HEK293T (cell line): ENCODE data around the gene IRF2.
A peak's percentile ranks its signal among the peaks of the same experiment; 100 is the strongest.
"Not testable (repeated sequence)": the region's sequence is repeated elsewhere in the genome, so short reads cannot be mapped to it uniquely, and the experiment has no call there.

Source experiments
- CTCF ChIA-PET: fragments of 350-600 bp; formaldehyde crosslinking; extraction: SDS; loops from one replicate; lab custom pipeline; 2021; ENCODE audit warnings: antibody characterized with exemption, inconsistent platforms; lab: Yijun Ruan, JAX
- POLR2A ChIA-PET: fragments of 350-600 bp; formaldehyde crosslinking; extraction: SDS; loops from one replicate; lab custom pipeline; 2020; ENCODE audit warnings: antibody characterized with exemption, inconsistent platforms; lab: Yijun Ruan, JAX
- DNase-seq: peaks from one replicate; pipeline ENCODE4 v3.0.0; 2012; ENCODE audit warnings: mixed read lengths; ENCODE audit errors: extremely low spot score
- ARNT ChIP-seq: fragments of 450-650 bp; IDR thresholded peaks from 2 replicates; pipeline ENCODE4 v1.6.1; 2017; ENCODE audit warnings: mild to moderate bottlenecking
- BHLHE40 ChIP-seq: fragments of 450-650 bp; IDR thresholded peaks from 2 replicates; pipeline ENCODE4 v1.6.1; 2016; ENCODE audit warnings: mild to moderate bottlenecking, moderate library complexity, borderline replicate concordance
- ELF4 ChIP-seq: fragments of 450-650 bp; IDR thresholded peaks from 2 replicates; pipeline ENCODE4 v1.6.1; 2017; ENCODE audit warnings: antibody characterized with exemption
- FOXA1 ChIP-seq: fragments of 450-650 bp; IDR thresholded peaks from 2 replicates; pipeline ENCODE4 v1.6.1; 2016; ENCODE audit warnings: mild to moderate bottlenecking
- FOXK2 ChIP-seq: fragments of 450-650 bp; IDR thresholded peaks from 2 replicates; pipeline ENCODE4 v1.6.1; 2016; ENCODE audit warnings: mild to moderate bottlenecking
- FOXM1 ChIP-seq: fragments of 450-650 bp; IDR thresholded peaks from 2 replicates; pipeline ENCODE4 v1.6.1; 2017; ENCODE audit warnings: mild to moderate bottlenecking, borderline replicate concordance
- HDGF ChIP-seq: fragments of 450-650 bp; IDR thresholded peaks from 2 replicates; pipeline ENCODE4 v1.6.1; 2017; ENCODE audit warnings: antibody characterized with exemption, borderline replicate concordance
- LEF1 ChIP-seq: fragments of 450-650 bp; IDR thresholded peaks from 2 replicates; pipeline ENCODE4 v1.6.1; 2017; ENCODE audit warnings: mild to moderate bottlenecking, borderline replicate concordance
- NFRKB ChIP-seq: fragments of 450-650 bp; IDR thresholded peaks from 2 replicates; pipeline ENCODE4 v1.6.1; 2016; ENCODE audit warnings: mild to moderate bottlenecking, moderate library complexity
- SP1 ChIP-seq: fragments of 450-650 bp; IDR thresholded peaks from 2 replicates; pipeline ENCODE4 v1.6.1; 2017
- SUZ12 ChIP-seq: fragments of 450-650 bp; IDR thresholded peaks from 2 replicates; pipeline ENCODE4 v1.6.1; 2016; ENCODE audit warnings: mild to moderate bottlenecking
- TARDBP ChIP-seq: fragments of 450-650 bp; IDR thresholded peaks from 2 replicates; pipeline ENCODE4 v1.6.1; 2016
- ZNF384 ChIP-seq: fragments of 450-650 bp; IDR thresholded peaks from 2 replicates; pipeline ENCODE4 v1.6.1; 2016
- TF ChIP-seq, protein P1 (sequence below): fragments of 450-650 bp; IDR thresholded peaks from 2 replicates; pipeline ENCODE4 v1.6.1; 2016

The IRF2 gene

DNA sequence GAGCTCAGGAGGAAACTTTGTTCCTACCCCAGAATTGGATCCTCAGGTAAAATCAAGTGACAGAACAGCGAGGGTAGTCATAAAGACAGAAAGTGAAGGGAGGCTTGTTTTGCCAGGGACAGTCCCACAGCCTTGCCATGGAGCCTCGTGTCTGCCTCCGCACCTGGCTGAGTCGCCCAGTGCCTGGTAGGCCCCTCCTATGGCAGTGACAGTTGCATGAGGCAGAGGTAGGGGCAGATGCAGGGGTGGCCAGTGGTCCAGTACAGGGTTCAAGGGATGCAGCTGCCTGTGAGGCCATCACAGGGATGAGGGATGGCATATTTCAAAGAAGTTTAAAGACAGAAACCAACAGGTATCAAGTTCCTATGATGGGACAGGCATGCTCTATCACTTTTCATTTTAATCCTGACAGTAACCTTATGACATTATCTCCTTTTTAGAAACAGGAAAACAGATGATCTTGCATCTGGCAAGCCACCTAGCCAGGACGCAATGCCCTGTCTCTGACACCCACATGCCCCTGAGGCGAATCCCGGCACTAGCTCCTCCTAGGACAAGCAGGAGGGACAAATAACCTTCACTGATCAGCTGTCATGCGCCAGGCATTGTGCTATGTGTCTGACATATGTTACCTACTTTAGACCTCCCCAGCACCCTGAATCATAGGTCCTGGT lies 129.3 kb downstream of the IRF2 start:
- DNase-seq: no peak
- ChIA-PET POLR2A (interaction anchor here (2.0 kb wide), 1 partner anchor 192 kb away, joined by 8 read pairs; no protein-coding TSS in a partner anchor), CTCF (interaction anchor here (0.7 kb wide), 1 partner anchor 82 kb away, joined by 3 read pairs; no protein-coding TSS in a partner anchor)
- TF ChIP-seq FOXA1 (no peak), TARDBP (no peak), LEF1 (no peak), ELF4 (no peak), SP1 (no peak), SUZ12 (no peak), ZNF384 (no peak), HDGF (no peak), BHLHE40 (no peak)

DNA sequence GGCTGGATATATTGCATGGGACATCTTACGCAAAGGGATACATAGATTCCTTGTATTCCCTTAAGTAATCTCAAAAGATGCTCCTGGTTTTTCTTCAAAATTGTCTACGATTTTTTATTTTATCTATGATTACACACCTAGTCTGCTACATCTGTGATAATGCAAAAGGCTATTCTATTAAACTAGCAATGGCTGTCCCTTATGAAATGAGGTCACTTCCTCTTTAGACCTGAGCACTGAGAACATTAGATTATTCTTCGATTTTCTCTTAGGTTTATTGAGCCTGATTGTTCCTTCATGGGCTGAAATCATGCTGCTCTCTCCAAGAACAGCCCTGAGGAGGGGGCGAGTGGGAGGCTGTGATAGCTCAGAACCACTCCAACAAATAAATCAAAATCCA lies 129.9 kb downstream of the IRF2 start:
- POLR2A ChIA-PET: interaction anchor here (0.9 to 2.0 kb wide), 9 partner anchors 9 to 193 kb away, joined by 3 to 11 read pairs (median 6); partner anchors contain the start of gene IRF2
- CTCF ChIA-PET: interaction anchor here (0.7 kb wide), 1 partner anchor 81 kb away, joined by 3 read pairs; no protein-coding TSS in a partner anchor
- no peak for DNase-seq
- TF ChIP-seq ZNF384: no peak

DNA sequence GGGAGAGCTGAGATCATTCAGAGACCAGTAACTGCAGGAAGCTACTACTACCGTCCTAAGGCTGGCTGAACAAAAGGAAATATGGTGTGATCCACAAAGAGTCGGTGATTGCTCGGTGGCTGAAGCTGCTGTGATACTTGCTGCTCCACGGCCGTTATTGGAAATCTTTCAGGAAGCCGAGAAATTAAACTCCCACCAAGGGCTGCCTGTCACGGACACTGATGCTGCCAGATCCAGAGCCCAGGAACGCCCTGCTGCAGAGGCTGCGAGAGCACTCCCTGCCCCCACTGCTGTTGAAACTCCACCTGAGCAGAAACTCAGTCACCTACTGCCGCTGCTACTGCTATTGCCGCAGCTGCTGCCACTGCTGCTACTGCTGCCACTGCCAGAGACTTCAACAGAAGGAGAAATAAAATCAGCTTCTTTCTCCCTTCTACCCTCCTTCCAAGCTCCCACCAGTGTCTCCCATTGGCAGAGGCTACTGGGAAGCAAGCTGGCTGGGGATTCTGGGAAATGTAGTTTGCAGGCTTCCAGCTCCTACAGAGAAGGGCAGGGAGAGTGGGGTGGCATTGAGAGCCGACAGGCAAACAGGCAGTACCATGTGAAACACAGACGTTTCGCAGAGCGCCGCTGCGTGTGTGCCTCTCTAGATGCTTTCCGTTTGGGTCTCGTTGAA lies 130.7 kb downstream of the IRF2 start:
- POLR2A ChIA-PET: interaction anchor here (0.7 to 2.0 kb wide), 17 partner anchors 9 to 194 kb away, joined by 3 to 11 read pairs (median 5); partner anchors contain the start of gene IRF2
- peak; percentile 61 for DNase-seq
- no peak for TF ChIP-seq ZNF384
- no peak for TF ChIP-seq FOXK2
- no peak for TF ChIP-seq NFRKB
- CTCF ChIA-PET: interaction anchor here (0.7 kb wide), 1 partner anchor 70 kb away, joined by 3 read pairs; no protein-coding TSS in a partner anchor

GRCh38 chr4:184342857-184343237 lies 131.5 kb downstream of the IRF2 start:
- POLR2A ChIA-PET: interaction anchor here (1.1 to 2.0 kb wide), 10 partner anchors 8 to 194 kb away, joined by 3 to 11 read pairs (median 6); partner anchors contain the start of gene IRF2
- DNase-seq, CTCF ChIA-PET: not testable (repeated sequence)

- TF ChIP-seq FOXK2: no peak
- ChIA-PET CTCF (no interaction called here), POLR2A (interaction anchor here (1.5 to 1.9 kb wide), 3 partner anchors 24 to 132 kb away, joined by 3 to 7 read pairs (median 5); partner anchors contain the start of gene IRF2)
- no peak for DNase-seq
Observed at GRCh38 chr4:184342167-184342856, 132.0 kb downstream of the IRF2 start.

- DNase-seq, POLR2A ChIA-PET, CTCF ChIA-PET: not testable (repeated sequence)
Observed at GRCh38 chr4:184339398-184340193, 134.8 kb downstream of the IRF2 start.

GRCh38 chr4:184337907-184338306 lies 136.4 kb downstream of the IRF2 start:
- CTCF ChIA-PET: no interaction called here
- DNase-seq: no peak
- POLR2A ChIA-PET: no interaction called here
- TF ChIP-seq ARNT (no peak), TARDBP (no peak), HDGF (no peak), LEF1 (no peak), FOXK2 (no peak), ZNF384 (no peak), FOXM1 (no peak), SUZ12 (no peak), SP1 (no peak), BHLHE40 (no peak)
- TF ChIP-seq, protein P1, sequence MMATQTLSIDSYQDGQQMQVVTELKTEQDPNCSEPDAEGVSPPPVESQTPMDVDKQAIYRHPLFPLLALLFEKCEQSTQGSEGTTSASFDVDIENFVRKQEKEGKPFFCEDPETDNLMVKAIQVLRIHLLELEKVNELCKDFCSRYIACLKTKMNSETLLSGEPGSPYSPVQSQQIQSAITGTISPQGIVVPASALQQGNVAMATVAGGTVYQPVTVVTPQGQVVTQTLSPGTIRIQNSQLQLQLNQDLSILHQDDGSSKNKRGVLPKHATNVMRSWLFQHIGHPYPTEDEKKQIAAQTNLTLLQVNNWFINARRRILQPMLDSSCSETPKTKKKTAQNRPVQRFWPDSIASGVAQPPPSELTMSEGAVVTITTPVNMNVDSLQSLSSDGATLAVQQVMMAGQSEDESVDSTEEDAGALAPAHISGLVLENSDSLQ: no peak
